Endothelial cell of umbilical vein (primary cell): Measurements from ENCODE around the gene ADGRL3. TPM values are rescaled to one million over a fixed set of nuclear protein-coding genes. Genes with fewer than 3 reads are reported as not detected.

ENCODE experiments used
- BruUV-seq: library from RNA; stranded (reverse); fragments of 400-500 nt; replicated peaks from 2 replicates; lab custom pipeline; 2021; lab: Mats Ljungman, UMichigan
- CTCF ChIA-PET: fragments of 300-600, 350-600 bp; sonication (Branson Sonifier 250); formaldehyde crosslinking; loops from one replicate; lab custom pipeline; 2021; ENCODE audit warnings: antibody characterized with exemption, inconsistent platforms; lab: Charles Lee
- POLR2A ChIA-PET: fragments of 300-600, 350-600 bp; sonication (Branson Sonifier 250); formaldehyde crosslinking; loops from one replicate; lab custom pipeline; 2021; ENCODE audit warnings: antibody characterized with exemption, inconsistent platforms; lab: Charles Lee
- DNase-seq: peaks from one replicate; pipeline ENCODE4 v3.0.0-alpha.2; 2011; ENCODE audit warnings: low read depth, low spot score
- FAIRE-seq: peaks from 2 replicates; lab custom pipeline; 2011; peaks lifted over from hg19 to GRCh38; lab: Jason Lieb, UNC
- H2AFZ ChIP-seq: 2 replicates; pipeline ENCODE4 v1.6.0; 2012; ENCODE audit warnings: low read depth, low read length, control low read depth, inconsistent platforms
- H3K27ac ChIP-seq: 2 replicates; pipeline ENCODE4 v1.5.1; 2011; ENCODE audit warnings: low read depth, mild to moderate bottlenecking, control low read depth, low read length, moderate library complexity; ENCODE audit not compliant: insufficient read depth
- H3K27me3 ChIP-seq, 2 experiments: 2 replicates each; pipeline versions ENCODE4 v1.6.0 to v1.6.1; 2011; ENCODE audit warnings: low read length in 2 of 2, mixed read lengths in 1 of 2; ENCODE audit not compliant: control insufficient read depth in 2 of 2, insufficient read depth in 2 of 2
- H3K36me3 ChIP-seq, 2 experiments: 2 replicates in 1 of 2; 3 replicates in 1 of 2; pipeline ENCODE4 v1.5.1; 2011; ENCODE audit warnings: low read length in 2 of 2, mild to moderate bottlenecking in 1 of 2, moderate library complexity in 1 of 2; ENCODE audit not compliant: control insufficient read depth in 2 of 2, insufficient read depth in 2 of 2; ENCODE audit errors: extremely low read depth in 1 of 2
- H3K4me1 ChIP-seq: 3 replicates; pipeline ENCODE4 v1.5.1; 2011; ENCODE audit warnings: mild to moderate bottlenecking, low read length; ENCODE audit not compliant: control insufficient read depth, insufficient read depth; ENCODE audit errors: extremely low read depth
- H3K4me2 ChIP-seq: 2 replicates; pipeline ENCODE4 v1.6.1; 2011; ENCODE audit warnings: low read length, control low read depth, mixed read lengths; ENCODE audit not compliant: insufficient read depth
- H3K4me3 ChIP-seq, 3 experiments: fragments of 200-600 bp in 1 of 3; sonication (generic), shearing (Covaris generic) in 1 of 3; replicated peaks in 1 of 3; 2 replicates each; pipeline ENCODE4 v1.5.1; 2011 to 2016; ENCODE audit warnings: control low read depth in 3 of 3, low read length in 3 of 3, mild to moderate bottlenecking in 2 of 3, inconsistent platforms in 1 of 3, low read depth in 1 of 3, moderate library complexity in 1 of 3; ENCODE audit not compliant: insufficient read depth in 1 of 3
- H3K79me2 ChIP-seq: 2 replicates; pipeline ENCODE4 v1.6.0; 2012; ENCODE audit warnings: low read length, inconsistent platforms; ENCODE audit not compliant: control insufficient read depth, insufficient read depth
- H3K9ac ChIP-seq: replicated peaks from 2 replicates; pipeline ENCODE3; 2011; ENCODE audit warnings: low read length, control low read depth; ENCODE audit not compliant: insufficient read depth; ENCODE audit errors: extremely low read depth
- H3K9me1 ChIP-seq: replicated peaks from 3 replicates; pipeline ENCODE4 v1.6.0; 2011; ENCODE audit warnings: mild to moderate bottlenecking, low read length; ENCODE audit not compliant: control insufficient read depth, insufficient read depth; ENCODE audit errors: extremely low read depth
- H3K9me3 ChIP-seq: replicated peaks from 2 replicates; pipeline ENCODE4 v1.5.1; 2012; ENCODE audit warnings: low read length, inconsistent platforms; ENCODE audit not compliant: control insufficient read depth, insufficient read depth
- H4K20me1 ChIP-seq: replicated peaks from 2 replicates; pipeline ENCODE3; 2011; ENCODE audit warnings: mild to moderate bottlenecking, low read length; ENCODE audit not compliant: control insufficient read depth, insufficient read depth; ENCODE audit errors: extremely low read depth
- CTCF ChIP-seq, 2 donors: IDR thresholded peaks; 1 replicate in 1 of 2; 2 replicates in 1 of 2; pipeline ENCODE4 v1.5.1; 2011; ENCODE audit warnings: low read length in 2 of 2, mild to moderate bottlenecking in 2 of 2, moderate library complexity in 2 of 2, control low read depth in 1 of 2, inconsistent platforms in 1 of 2, low read depth in 1 of 2; ENCODE audit not compliant: insufficient read depth in 1 of 2; ENCODE audit errors: extremely low read depth in 1 of 2
- EZH2 ChIP-seq: IDR thresholded peaks from 2 replicates; pipeline ENCODE4 v1.6.1; 2012; ENCODE audit warnings: borderline replicate concordance, low read depth, mild to moderate bottlenecking, moderate library complexity, low read length, inconsistent platforms; ENCODE audit not compliant: severe bottlenecking
- FOS ChIP-seq: IDR thresholded peaks from 2 replicates; pipeline ENCODE4 v1.6.1; 2011; ENCODE audit warnings: mild to moderate bottlenecking, low read length, moderate library complexity, borderline replicate concordance; ENCODE audit not compliant: insufficient read depth
- GATA2 ChIP-seq: IDR thresholded peaks from 2 replicates; pipeline ENCODE4 v1.7.0; 2011; ENCODE audit warnings: low read depth, mild to moderate bottlenecking, moderate library complexity, mixed read lengths, low read length; ENCODE audit not compliant: insufficient read length, insufficient read depth
- JUN ChIP-seq: IDR thresholded peaks from 2 replicates; pipeline ENCODE4 v1.6.1; 2011; ENCODE audit warnings: borderline replicate concordance, low read depth; ENCODE audit not compliant: insufficient read length, insufficient read depth
- MYC ChIP-seq: IDR thresholded peaks from one replicate; pipeline ENCODE4 v1.6.1; 2011; ENCODE audit warnings: mild to moderate bottlenecking, low read depth, low read length
- POLR2A ChIP-seq: IDR thresholded peaks from 2 replicates; pipeline ENCODE4 v1.6.1; 2012; ENCODE audit warnings: low read depth, mild to moderate bottlenecking, control low read depth, low read length
- POLR2AphosphoS5 ChIP-seq: IDR thresholded peaks from 2 replicates; pipeline ENCODE4 v1.6.1; 2012; ENCODE audit warnings: low read depth, mild to moderate bottlenecking, control low read depth, low read length, moderate library complexity; ENCODE audit not compliant: insufficient read depth
- dilution Hi-C: fragments of 300-500 bp; cut with MboI; formaldehyde crosslinking; loops from one replicate; pipeline ENCODE4 v1.15.0; 2019; ENCODE audit warnings: low sequenced_read_pairs; ENCODE audit not compliant: extremely low pct_ligation_motif_present
- intact Hi-C: fragments of 100-400 bp; cut with micrococcal nuclease; formaldehyde crosslinking; loops from one replicate; pipeline ENCODE4 v1.10.0; 2022
- polyA plus RNA-seq, 4 experiments: library from polyadenylated mRNA; depleted of rRNA in 3 of 4; stranded (reverse) in 3 of 4; unstranded in 1 of 4; fragments of >200 nt; gene quantifications; 2 replicates each; pipeline versions ENCODE4 v1.2.1 to v1.2.3, GENCODE V29; 2011 to 2012; ENCODE audit warnings: missing spikeins in 1 of 4
- total RNA-seq: library from RNA; stranded (reverse); gene quantifications from 2 replicates; pipeline ENCODE4 v1.2.3, GENCODE V29; 2021
- TF ChIP-seq, protein P1 (sequence below): IDR thresholded peaks from 2 replicates; pipeline ENCODE4 v1.6.1; 2011; ENCODE audit not compliant: insufficient read depth, insufficient read length

Gene ADGRL3
- total and polyA plus RNA-seq, 2 donors (not counting 3 experiments of a cell fraction or from before 2014, with no cell fraction given), result not detected

- H3K36me3 ChIP-seq, result no peaks in the 10 kb centered on the region
- H3K9me3 ChIP-seq, result no peaks in the 10 kb centered on the region
- H3K4me3 ChIP-seq, result no peak overlapping the region
- intact Hi-C loops, result no loop called here
- no peak overlapping the region for H3K27ac ChIP-seq
- peaks cover 6% of the 10 kb centered on the region for H3K4me1 ChIP-seq
- no peaks in the 10 kb centered on the region for H3K27me3 ChIP-seq
- H3K79me2 ChIP-seq, result no peaks in the 10 kb centered on the region
- dilution Hi-C loops, result no loop called here
- H3K4me2 ChIP-seq, result no peak overlapping the region
- H3K9ac ChIP-seq, result no peak overlapping the region
- FAIRE-seq (no peak), DNase-seq (no peak)
- ChIA-PET CTCF (no interaction called here), POLR2A (no interaction called here)
- H3K9me1 ChIP-seq, result no peaks in the 10 kb centered on the region
- H4K20me1 ChIP-seq, result no peaks in the 10 kb centered on the region
- no TSS peak for BruUV-seq
- no peak for TF ChIP-seq FOS
- no peak for TF ChIP-seq GATA2
- no peak for TF ChIP-seq EZH2
- no peak for TF ChIP-seq MYC
- TF ChIP-seq CTCF (IDR thresholded peaks at IDR 0.05; ENCODE audit: extremely low read depth in 1 of 2, insufficient read depth in 1 of 2, low read depth in 1 of 2, low read length in 2 of 2), result no peak
- no peak for TF ChIP-seq POLR2A
- TF ChIP-seq, protein P1, sequence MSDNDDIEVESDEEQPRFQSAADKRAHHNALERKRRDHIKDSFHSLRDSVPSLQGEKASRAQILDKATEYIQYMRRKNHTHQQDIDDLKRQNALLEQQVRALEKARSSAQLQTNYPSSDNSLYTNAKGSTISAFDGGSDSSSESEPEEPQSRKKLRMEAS, result no peak
- no peak for TF ChIP-seq JUN
- TF ChIP-seq POLR2AphosphoS5, result no peak
- H2AFZ ChIP-seq, result no peak overlapping the region
Observed at GRCh38 chr4:61445374-61446063, 245.4 kb downstream of the ADGRL3 start.
